Left lobe of liver (tissue), 2 donors: Measurements from ENCODE around the gene SETBP1. TPM values are rescaled to one million over a fixed set of nuclear protein-coding genes. Genes with fewer than 3 reads are reported as not detected.

Source experiments
- ATAC-seq: fragments of 200-7000 bp; cut with Tn5 transposase; one replicate; pipeline ENCODE4 v1.9.1; 2020; ENCODE audit warnings: mild to moderate bottlenecking, moderate library complexity
- DNase-seq: peaks from one replicate; pipeline ENCODE4 v3.0.0-alpha.2; 2020; ENCODE audit warnings: low spot score
- total RNA-seq: library from RNA; stranded (reverse); gene quantifications from one replicate; pipeline ENCODE4 v1.2.1, GENCODE V29; 2021
- donor health status: DM: no; HTN: no; CAD: no; lungs with moderate emphysema.
- donor health status: DM: no; HTN: yes; CAD: no.

SETBP1 gene
- total RNA-seq, 1 donor from 2014 or later: 17.3 TPM

DNA sequence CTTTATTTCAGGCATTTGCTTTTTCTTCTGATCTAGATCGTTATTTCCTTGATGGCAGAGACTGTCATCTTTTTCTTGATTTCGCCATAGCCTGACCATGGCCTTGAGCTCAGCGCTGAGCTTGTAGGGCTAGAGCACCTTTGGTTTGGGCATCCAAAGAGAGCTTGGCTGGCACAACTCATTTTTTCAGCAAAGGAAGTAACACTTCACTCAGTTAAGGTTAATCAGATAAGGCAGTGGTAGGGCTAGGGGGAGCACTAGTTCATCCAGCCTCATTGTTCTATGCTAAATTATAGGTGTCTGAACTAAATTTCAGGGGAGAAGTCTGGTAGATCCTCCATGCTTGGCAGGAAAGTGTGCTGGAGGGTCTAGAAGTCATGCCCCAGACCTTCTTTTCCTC lies 125.0 kb downstream of the SETBP1 start:
- DNase-seq (no peak), ATAC-seq (peak; percentile 38)

DNA sequence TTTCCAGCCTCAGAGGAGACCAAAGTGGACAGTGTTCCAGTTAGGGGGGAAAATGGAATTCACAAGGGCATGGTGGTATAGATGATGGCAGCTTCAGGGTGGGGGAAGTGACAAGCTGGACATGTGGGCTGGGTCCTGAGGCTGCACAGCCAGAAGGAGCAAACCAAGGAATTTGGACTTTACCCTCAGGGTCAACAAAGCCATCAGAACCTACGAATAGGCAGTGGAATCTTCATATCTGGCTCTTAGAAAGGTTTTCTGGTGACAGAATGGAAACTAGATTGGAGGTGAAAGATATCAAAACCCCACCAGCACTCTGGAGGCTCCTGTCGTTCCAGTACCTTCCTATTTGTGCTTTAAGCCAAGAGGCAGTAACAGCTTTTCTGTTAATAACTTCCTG lies 127.1 kb downstream of the SETBP1 start:
- peak; percentile 80 for ATAC-seq
- DNase-seq: no peak

DNA sequence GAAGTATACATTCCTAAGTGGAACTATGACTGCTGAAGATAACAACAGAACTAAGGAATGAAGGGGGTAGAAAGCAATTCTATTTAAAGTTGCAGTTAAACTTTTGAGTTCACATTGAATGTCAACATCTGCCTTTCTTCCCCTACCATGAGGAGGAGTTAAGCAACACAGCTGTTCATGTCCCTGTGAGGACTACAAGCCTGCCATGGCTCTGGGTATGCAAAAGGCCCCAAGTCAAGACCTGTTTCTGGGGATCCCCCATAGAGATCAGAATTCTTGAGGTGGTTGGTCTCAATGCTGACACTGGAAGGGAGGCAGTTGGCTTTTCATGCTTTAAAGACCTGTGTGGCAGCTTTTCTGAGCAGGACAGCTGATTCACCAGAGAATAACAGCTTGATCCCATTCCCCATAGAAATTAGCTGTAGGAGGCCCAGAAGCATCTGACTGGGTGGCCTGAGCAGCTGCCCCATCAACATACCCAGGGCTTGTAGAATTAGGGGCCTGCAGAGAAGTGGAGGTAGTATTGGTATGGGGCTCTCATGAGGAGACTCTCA lies 131.0 kb downstream of the SETBP1 start:
- ATAC-seq (no peak), DNase-seq (no peak)

DNA sequence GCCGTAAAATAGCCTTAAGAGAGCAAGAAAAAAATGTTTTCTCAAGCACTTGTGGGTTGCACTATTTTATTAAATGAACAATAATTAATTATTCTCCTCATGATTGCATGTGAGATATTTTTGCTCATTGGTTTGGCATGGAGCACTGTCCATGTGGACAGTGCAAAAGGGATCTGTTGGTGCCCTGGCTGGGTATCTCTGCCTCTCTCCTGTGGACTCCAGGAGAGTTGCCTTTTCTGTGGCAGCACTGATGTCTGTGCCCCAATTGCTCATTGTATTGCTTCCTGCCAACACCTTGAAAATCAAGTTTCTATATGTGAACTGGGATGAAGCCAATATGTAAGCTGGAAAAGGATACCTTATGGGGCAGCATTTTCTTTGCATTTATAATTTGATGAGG lies 131.7 kb downstream of the SETBP1 start:
- ATAC-seq (no peak), DNase-seq (no peak)

DNA sequence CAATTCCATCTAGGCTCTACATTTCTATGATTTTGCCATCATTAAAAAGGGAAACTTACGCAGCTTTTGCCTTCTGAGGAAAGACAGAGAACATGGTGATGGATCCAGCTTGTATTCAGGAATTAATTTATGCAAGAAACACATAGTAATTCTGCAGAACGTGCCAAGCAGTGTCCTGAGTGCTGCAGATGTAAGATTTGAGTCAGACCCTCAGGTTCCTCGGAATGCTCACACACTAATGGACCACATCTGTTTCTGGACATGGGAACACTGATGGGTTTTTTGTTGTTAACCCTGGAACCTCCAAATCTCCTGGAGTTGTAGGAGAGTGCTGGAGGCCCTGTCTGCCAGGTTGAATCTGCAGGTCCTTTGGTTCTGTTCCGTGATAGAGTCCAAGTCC lies 132.9 kb downstream of the SETBP1 start:
- DNase-seq (no peak), ATAC-seq (no peak)

DNA sequence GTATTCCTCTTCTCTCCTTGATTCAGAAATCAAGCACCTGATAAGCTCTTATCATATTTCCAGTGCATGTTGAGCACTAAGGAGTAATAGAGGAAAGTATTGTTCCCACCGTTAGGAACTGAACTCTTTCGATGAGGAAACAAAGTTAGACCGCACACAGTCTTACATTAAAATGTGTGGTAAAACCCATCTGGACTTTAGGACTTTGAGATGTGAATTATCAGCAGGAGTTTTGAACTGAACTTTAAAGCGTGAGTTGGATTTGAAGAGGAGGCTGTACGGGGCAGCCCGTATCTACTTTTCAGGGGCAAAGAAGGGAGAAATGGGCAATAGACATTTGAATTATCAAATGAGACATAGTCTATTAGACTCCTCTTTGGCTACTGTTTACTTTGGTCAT lies 134.4 kb downstream of the SETBP1 start:
- ATAC-seq (peak; percentile 44), DNase-seq (no peak)

DNA sequence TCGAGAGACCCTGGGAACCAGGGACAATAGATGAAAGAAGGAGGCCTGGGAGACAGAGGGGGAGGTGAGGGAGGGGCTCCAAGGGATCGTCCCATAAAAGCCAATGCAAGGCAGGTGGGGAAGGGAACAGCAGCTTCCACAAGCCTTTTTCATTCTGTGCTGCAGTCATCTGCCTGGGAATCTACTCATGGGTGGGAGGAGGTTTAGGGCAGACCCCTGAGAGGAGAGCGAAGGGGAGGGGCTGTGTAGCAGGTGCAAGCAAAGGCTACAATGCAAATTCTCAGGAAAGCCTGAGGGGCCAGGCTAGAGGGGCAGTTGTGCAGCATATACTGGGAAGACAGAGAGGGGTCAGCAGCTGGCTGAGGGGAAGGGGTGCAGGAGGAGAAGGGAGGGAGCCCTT lies 135.4 kb downstream of the SETBP1 start:
- DNase-seq (no peak), ATAC-seq (no peak)

DNA sequence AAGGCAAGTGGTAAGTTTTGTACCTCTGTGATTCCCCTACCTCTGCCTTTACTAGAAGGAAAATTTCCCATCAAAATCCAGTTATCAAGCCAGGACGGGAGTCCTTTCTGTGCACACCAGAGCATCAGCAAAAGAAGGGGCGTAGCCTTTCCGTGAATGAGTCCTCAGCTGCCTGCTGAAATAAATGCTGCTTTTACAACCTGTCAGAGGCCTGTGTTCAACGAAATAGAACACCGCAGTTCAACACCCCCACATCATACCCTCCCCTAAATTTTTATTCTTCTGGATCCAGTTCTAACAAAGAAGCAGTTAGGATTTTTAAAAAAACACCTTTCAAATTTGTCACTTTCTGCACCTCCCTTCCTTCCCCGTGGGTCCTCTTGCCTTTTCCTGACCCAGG lies 135.8 kb downstream of the SETBP1 start:
- DNase-seq (no peak), ATAC-seq (no peak)

DNA sequence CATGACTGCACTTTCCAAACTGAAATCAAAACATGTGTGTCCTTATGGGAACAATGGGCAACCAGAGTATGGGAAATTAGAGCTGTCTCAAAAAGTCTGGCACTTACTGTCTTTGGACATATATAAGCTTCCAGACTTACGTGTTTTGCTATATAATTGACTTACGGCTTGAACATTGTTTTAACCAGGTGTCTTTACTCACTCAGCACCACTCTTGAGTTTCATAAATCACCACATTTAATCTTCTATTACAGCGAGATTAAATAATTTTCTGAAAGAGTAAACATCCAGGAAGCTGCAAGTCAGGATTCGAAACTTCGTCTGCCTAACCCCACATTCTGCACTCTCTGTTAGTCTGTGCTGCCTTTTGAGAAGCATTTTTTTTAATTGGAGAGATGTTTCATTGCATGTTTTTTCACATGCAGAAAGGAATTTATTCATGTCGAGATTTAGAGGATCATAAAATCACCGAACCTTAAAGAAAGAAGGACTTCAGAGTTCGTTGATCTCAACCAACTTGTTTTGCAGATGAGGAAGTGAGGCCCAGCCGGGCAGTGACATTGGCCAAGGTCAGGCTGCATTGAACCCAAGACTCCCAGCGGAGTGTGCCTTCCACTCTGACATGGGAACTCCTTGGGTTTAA lies 137.3 kb downstream of the SETBP1 start:
- ATAC-seq: no peak

DNA sequence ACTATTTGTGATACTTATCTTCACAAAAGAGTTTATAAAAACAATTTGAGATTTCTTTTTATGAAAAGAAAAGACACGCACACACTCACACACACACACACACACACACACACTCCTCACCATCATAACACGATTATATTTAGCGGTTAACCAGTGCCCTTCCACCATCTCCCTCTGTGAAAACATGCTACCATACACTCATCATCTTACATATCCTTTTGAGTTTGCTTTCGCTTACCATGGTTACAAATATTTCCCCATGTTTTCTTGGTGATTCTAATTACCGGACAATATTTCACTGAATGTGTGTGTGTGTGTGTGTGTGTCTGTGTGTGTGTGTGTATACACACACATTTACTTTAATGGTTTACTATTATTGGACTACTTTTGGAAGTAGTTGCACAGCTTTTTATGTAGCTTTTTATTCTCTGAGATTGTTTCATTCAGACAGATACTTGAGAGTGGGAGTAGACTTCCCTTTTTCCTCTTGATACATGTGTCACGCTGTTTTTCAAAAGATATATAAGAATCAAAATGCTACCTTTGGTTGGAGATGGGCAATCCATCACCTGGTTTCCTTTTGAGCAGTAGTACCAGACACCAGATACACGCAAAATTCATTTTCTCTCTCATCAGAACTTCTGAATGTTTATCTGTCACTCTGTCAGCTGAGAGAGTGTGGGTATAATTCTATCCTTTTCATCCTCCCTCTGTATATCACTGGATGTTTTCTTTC lies 138.1 kb downstream of the SETBP1 start:
- DNase-seq (no peak), ATAC-seq (no peak)

More for the DNA sequence above, 137.3 kb downstream of the SETBP1 start:
- DNase-seq: no peak

DNA sequence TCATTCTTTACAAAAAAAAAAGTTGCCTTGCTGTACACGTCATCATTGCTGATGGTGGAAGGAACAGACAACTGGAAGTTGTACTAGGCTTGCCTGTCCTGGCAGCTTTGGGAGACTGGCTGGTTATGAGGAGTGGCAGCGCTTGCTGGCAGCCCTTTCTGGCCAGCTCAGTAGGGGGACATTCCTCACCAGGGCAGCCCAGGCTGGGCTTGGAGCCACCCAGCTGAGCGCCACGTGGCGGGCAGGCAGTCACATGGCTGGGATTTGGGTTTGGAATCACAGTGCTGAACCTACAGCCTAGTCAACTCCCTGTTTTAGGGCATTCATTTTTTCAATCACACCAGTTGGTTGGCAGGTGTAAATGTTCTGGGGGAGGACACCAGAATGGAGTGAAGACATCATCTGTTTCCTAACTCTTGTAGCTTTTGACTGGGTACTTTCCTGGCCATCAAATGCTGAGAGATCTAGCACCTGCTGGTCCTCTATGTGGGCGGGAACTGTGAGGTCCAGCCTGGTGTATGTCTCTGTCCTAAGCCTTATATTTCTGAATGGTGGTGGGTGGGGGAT lies 139.3 kb downstream of the SETBP1 start:
- ATAC-seq: peak; percentile 83

DNA sequence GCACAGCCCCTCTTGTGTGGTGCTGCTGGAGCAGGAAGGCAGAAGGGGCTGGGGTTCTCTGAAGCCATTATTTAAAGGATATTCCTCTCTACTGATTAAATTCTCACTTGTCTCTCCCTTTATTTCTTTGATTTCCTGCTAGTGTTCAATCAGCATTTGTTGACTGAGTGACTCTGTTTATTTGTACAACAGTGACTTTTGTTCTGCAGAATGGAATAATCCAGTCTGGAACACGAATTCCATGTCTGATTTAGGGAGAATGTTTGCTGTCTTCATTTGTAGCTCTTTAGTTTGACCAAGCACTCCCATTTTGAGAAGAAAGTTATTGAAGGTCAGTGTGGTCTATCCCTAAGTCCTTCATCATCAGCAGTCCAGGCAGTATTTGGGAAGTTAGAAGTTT lies 141.2 kb downstream of the SETBP1 start:
- DNase-seq (no peak), ATAC-seq (peak; percentile 73)

More for the DNA sequence above, 139.3 kb downstream of the SETBP1 start:
- peak; percentile 84 for DNase-seq

DNA sequence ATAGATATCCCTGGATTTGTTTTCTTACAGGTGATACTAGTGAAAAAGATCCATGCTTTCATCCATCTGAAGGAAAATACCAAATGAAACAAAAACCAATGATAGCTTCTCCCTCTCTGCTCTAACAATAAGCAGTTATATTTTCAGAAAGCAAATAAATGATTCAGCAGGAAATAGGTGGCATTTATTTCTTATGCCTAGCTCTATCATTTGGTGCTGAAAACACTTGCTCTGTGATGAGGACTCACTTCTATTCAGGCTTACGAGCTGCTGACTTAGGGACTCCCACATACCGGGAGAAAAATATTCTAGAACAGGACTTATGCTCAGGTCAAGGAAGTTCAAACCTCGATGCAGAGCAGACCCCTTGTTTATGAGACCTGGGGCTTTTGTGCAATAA lies 142.6 kb downstream of the SETBP1 start:
- ATAC-seq: no peak

DNA sequence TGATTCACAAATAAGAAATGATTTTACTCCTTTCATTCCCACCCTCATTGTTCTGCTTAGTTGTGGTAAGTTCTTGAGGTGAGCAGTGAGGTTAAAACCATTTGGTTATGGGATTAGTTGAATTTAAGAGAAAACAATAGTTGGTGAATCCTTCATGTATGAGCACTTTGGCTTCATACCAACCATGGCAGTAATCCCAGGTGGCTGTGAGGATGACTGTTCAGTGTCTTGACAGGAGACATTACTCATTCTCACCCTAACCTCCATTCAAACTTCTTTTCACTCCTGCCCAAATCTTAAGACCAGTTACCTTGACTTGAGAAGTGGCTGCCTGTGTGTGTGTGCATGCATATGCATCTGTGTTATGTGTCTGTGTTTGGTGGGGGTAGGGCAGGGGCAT lies 143.1 kb downstream of the SETBP1 start:
- no peak for ATAC-seq
- no peak for DNase-seq

More for the DNA sequence above, 142.6 kb downstream of the SETBP1 start:
- no peak for DNase-seq

DNA sequence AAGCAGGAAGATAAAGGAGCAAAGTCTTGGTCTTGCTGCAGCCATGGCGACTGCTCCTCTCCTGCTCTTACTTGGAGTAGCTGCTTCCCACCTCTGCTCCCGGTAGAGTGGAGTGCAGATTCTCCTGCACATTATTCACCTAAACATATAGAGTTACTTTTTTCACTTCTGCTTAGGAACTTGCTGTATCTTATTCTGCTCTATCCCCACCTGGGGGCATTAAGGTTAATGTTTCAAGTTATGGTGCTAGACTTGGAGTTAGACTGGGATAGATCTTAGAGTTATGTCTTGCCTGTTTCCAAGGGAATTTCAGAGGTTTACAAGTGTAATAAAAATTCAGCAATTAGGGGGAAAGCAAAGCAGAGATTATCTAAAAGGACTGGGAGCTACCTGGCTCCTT lies 144.2 kb downstream of the SETBP1 start:
- DNase-seq: no peak
- no peak for ATAC-seq

DNA sequence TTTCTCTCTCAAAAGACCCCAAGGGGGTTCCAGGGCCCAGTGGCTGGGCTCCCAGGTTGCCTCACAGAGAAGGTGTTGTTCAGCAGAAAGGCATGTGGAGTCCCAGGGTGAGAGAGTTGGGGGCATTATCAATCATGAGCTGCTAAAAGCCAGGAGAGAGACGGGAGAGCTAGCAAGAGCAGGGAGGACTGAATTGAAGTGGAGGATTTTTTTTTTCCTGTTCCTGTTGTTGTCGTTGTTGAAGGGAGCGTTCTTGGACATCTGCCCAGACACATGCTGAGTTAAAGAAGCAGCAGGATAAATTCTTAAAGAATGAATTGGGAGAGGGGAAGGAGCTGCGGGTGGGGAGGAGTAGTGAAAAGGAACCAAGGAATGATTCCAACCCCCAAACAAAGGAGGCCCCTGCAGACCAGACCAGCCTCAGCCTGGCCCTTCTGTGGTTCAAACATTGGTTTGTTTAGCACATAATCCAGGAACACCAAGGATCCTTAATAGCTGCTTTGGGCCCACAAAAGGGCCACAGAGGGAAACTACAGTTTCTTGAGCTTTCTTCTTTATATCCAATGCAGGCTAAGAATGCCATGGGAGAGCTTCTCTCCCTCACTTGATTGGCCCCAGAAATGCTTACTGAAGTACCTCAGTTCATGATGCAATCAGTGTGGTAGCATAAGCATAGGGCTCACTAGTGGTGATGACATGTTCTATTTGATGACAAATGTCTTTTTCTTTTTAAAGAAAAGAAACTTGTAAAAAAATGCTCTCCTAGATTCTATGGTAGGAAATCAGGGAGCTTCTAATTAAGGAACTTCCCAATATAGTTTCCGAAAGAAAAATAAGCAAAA lies 146.0 kb downstream of the SETBP1 start:
- ATAC-seq: peak; percentile 46
- DNase-seq: peak; percentile 55

DNA sequence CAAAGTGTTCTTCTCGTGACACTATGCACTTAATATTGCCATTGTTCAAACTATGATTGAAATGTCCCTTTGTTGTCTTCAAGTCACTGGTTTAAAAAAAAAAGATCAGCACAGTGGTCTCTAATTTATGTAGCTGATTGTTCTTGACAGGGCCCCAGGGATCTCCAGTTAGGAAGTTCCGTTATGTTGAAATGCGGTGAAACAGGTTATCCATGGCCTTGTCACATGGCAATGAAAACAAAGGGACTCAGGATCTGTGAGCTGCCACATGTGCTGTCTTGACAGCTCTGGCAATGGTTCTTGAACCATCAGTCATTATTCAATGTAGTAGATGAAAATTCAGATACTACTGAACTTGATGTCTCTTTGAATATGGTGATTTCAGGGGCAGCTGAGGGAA lies 147.4 kb downstream of the SETBP1 start:
- DNase-seq: no peak
- no peak for ATAC-seq

DNA sequence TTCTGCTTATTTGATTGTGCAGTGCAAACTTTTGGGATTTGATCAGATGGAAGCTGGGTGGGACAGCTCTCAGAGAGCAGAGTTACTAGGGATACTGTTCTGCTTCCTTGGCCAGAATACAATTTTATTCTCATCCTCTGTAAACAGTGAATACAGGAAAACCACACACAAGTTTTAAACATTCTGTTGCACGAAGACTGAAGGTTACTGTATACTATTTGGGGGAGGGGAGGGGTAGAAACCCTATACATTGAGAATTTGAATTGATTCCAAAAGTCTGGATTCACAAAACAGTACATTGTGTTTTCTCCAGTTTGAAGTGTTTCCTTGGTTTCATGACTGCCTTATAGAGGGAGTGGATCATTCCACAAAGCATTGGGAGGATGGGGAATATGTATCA lies 149.9 kb downstream of the SETBP1 start:
- DNase-seq (no peak), ATAC-seq (no peak)

DNA sequence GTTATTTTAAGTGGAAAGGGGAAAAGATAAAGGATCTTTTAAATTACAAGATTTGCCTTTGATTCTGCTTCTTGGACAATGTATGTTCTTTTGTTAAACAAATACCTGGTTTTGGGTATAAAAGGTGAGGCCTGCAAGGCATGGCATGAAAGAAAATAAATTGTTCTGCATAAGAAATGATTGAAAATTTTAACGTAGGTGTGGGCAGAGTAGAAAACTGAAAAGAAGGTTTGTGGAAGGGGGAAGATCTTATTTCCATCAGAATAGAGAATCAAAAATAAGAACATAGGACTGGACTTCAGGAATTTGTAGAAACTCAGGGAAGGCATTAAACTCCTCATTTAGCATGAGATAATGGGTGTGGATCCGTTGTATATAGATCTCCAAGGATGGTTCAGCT lies 153.1 kb downstream of the SETBP1 start:
- no peak for ATAC-seq
- no peak for DNase-seq

DNA sequence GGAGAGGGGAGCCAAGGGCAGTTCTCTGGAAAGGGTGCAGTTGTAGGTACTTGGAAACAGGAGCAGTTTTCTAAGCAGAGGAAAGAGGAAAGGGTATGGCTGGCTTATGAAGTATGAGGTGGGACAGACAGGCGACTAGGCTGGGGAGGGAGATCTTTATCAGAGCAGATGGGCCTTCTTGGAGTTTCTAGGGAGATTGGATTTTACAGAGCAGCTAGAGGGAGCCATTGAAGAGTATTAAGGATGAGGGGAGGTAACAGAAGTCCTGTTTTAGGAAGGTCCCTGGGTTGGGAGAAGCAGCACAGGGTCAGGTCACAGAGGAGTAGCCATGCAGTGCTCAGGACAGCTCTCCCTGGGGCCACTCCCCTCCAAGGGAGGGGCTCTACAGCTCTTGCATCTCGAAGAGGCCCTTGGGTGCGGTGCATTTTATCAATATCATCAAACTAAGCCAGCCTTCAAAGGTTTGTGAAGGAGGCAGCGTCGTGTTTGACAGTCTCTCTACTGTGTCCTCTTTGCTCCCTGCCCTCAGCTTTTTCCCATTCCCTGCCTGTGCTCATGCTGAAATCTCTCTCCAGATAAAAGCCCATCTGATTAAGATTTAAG lies 154.3 kb downstream of the SETBP1 start:
- ATAC-seq (peak; percentile 18), DNase-seq (no peak)

DNA sequence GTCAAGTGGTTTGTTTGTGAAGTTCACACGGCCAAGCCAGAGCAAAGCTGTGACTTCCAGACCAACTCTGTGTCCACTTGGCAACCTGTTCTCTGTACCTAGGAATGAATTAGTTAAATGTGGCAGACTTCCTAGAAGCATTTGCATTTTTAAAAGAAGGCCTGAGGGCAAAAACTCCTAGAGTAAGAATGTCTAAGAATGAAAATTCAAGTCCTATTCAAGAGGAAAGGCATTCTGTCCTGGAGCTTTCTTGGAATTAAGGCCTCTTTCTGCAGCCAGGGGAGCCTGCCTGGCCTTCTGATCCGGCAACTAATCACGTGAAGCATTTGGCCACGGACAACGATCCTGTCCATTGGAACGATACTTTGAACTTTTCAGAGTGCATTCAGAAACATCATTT lies 155.0 kb downstream of the SETBP1 start:
- peak; percentile 79 for DNase-seq

More for the DNA sequence above, 155.0 kb downstream of the SETBP1 start:
- ATAC-seq: peak; percentile 90
